ENCODE data around the gene ZNF106.

Gene ZNF106

GRCh38 chr15:42457445-42458442 lies 33.2 kb downstream of the ZNF106 start:
- no peak overlapping the region for H2AK5ac ChIP-seq (ENCODE audit: low read length)
- peak overlapping the region; percentile 15 for H3K4me2 ChIP-seq (ENCODE audit: low read length)
- no peak overlapping the region for H2BK120ac ChIP-seq (ENCODE audit: insufficient read depth, low read length, poor library complexity)
- WGBS (ENCODE audit: extremely low coverage, insufficient coverage, insufficient read length), result no CpG with 5 or more reads among the region's 8 CpGs
- no peak overlapping the region for H4K12ac ChIP-seq (ENCODE audit: low read depth, low read length)
- no peak overlapping the region for H4K8ac ChIP-seq (ENCODE audit: low read depth, low read length)
- no peaks in the 10 kb centered on the region for H3K27me3 ChIP-seq (ENCODE audit: insufficient read depth, low read length)
- H3K23ac ChIP-seq (ENCODE audit: low read length), result no peak overlapping the region
- no peak overlapping the region for H2AFZ ChIP-seq (ENCODE audit: insufficient read depth, low read length, poor library complexity)
- no peaks in the 10 kb centered on the region for H3K79me1 ChIP-seq (ENCODE audit: low read length)
- peaks cover 0 to 6% of the 10 kb centered on the region in 2 experiments for H3K4me1 ChIP-seq (ENCODE audit: control insufficient read depth in 1 of 2, insufficient read depth in 2 of 2, low read length in 2 of 2)
- H3K27ac ChIP-seq (ENCODE audit: low read depth, low read length), result peak overlapping the region; percentile 44
- no peak overlapping the region for H2BK12ac ChIP-seq (ENCODE audit: low read length)
- H3K36me3 ChIP-seq (ENCODE audit: control insufficient read depth in 1 of 2, insufficient read depth in 2 of 2, low read length in 2 of 2), result no peaks in the 10 kb centered on the region
- H3K14ac ChIP-seq (ENCODE audit: low read length), result no peak overlapping the region
- H2BK5ac ChIP-seq (ENCODE audit: low read depth, low read length, poor library complexity), result no peak overlapping the region
- no peak overlapping the region for H3K9ac ChIP-seq (ENCODE audit: low read length)
- no peak overlapping the region for H3K18ac ChIP-seq (ENCODE audit: low read length)
- H3K4me3 ChIP-seq (ENCODE audit: low read depth, low read length), result no peak overlapping the region
- DNase-seq, result peak in 1 of 2 donors; percentile 18
- H3K79me2 ChIP-seq (ENCODE audit: control insufficient read depth, insufficient read depth, low read length, poor library complexity), result no peaks in the 10 kb centered on the region
- no peak overlapping the region for H4K91ac ChIP-seq (ENCODE audit: low read depth, low read length)
- H3K4ac ChIP-seq (ENCODE audit: low read depth, low read length), result no peak overlapping the region
- H3K9me3 ChIP-seq (ENCODE audit: insufficient read depth, low read depth, low read length), result no peaks in the 10 kb centered on the region

- no peaks in the 10 kb centered on the region for H3K79me1 ChIP-seq (ENCODE audit: low read length)
- H4K91ac ChIP-seq (ENCODE audit: low read depth, low read length), result no peak overlapping the region
- H4K12ac ChIP-seq (ENCODE audit: low read depth, low read length), result no peak overlapping the region
- peaks cover 0 to 6% of the 10 kb centered on the region in 2 experiments for H3K4me1 ChIP-seq (ENCODE audit: control insufficient read depth in 1 of 2, insufficient read depth in 2 of 2, low read length in 2 of 2)
- no peak overlapping the region for H3K9ac ChIP-seq (ENCODE audit: low read length)
- no peak overlapping the region for H3K4me3 ChIP-seq (ENCODE audit: low read depth, low read length)
- no peaks in the 10 kb centered on the region for H3K79me2 ChIP-seq (ENCODE audit: control insufficient read depth, insufficient read depth, low read length, poor library complexity)
- no peaks in the 10 kb centered on the region for H3K9me3 ChIP-seq (ENCODE audit: insufficient read depth, low read depth, low read length)
- no CpG with 5 or more reads among the region's 3 CpGs for WGBS (ENCODE audit: extremely low coverage, insufficient coverage, insufficient read length)
- no peak overlapping the region for H3K4me2 ChIP-seq (ENCODE audit: low read length)
- no peak overlapping the region for H2AK5ac ChIP-seq (ENCODE audit: low read length)
- no peak overlapping the region for H2BK12ac ChIP-seq (ENCODE audit: low read length)
- H2BK120ac ChIP-seq (ENCODE audit: insufficient read depth, low read length, poor library complexity), result no peak overlapping the region
- no peak overlapping the region for H2AFZ ChIP-seq (ENCODE audit: insufficient read depth, low read length, poor library complexity)
- H2BK5ac ChIP-seq (ENCODE audit: low read depth, low read length, poor library complexity), result no peak overlapping the region
- no peak for DNase-seq
- no peak overlapping the region for H3K23ac ChIP-seq (ENCODE audit: low read length)
- no peak overlapping the region for H4K8ac ChIP-seq (ENCODE audit: low read depth, low read length)
- H3K27ac ChIP-seq (ENCODE audit: low read depth, low read length), result no peak overlapping the region
- no peak overlapping the region for H3K14ac ChIP-seq (ENCODE audit: low read length)
- no peak overlapping the region for H3K18ac ChIP-seq (ENCODE audit: low read length)
- no peaks in the 10 kb centered on the region for H3K36me3 ChIP-seq (ENCODE audit: control insufficient read depth in 1 of 2, insufficient read depth in 2 of 2, low read length in 2 of 2)
- H3K27me3 ChIP-seq (ENCODE audit: insufficient read depth, low read length), result no peaks in the 10 kb centered on the region
- no peak overlapping the region for H3K4ac ChIP-seq (ENCODE audit: low read depth, low read length)
Observed at GRCh38 chr15:42456971-42457370, 34.0 kb downstream of the ZNF106 start.

- H2BK5ac ChIP-seq (ENCODE audit: low read depth, low read length, poor library complexity), result no peak overlapping the region
- H2AK5ac ChIP-seq (ENCODE audit: low read length), result no peak overlapping the region
- H3K23ac ChIP-seq (ENCODE audit: low read length), result no peak overlapping the region
- no peak overlapping the region for H3K4me3 ChIP-seq (ENCODE audit: low read depth, low read length)
- no peak overlapping the region for H3K27ac ChIP-seq (ENCODE audit: low read depth, low read length)
- H3K36me3 ChIP-seq (ENCODE audit: control insufficient read depth in 1 of 2, insufficient read depth in 2 of 2, low read length in 2 of 2), result peaks cover 0 to 2% of the 10 kb centered on the region in 2 experiments
- H3K14ac ChIP-seq (ENCODE audit: low read length), result no peak overlapping the region
- no peak overlapping the region for H3K4ac ChIP-seq (ENCODE audit: low read depth, low read length)
- no peak overlapping the region for H2BK120ac ChIP-seq (ENCODE audit: insufficient read depth, low read length, poor library complexity)
- DNase-seq, result no peak
- no peaks in the 10 kb centered on the region for H3K9me3 ChIP-seq (ENCODE audit: insufficient read depth, low read depth, low read length)
- no peak overlapping the region for H3K9ac ChIP-seq (ENCODE audit: low read length)
- H4K12ac ChIP-seq (ENCODE audit: low read depth, low read length), result no peak overlapping the region
- no peak overlapping the region for H3K18ac ChIP-seq (ENCODE audit: low read length)
- H3K4me2 ChIP-seq (ENCODE audit: low read length), result no peak overlapping the region
- H2BK12ac ChIP-seq (ENCODE audit: low read length), result no peak overlapping the region
- no peaks in the 10 kb centered on the region for H3K27me3 ChIP-seq (ENCODE audit: insufficient read depth, low read length)
- no peaks in the 10 kb centered on the region for H3K79me1 ChIP-seq (ENCODE audit: low read length)
- no peak overlapping the region for H4K8ac ChIP-seq (ENCODE audit: low read depth, low read length)
- H3K4me1 ChIP-seq (ENCODE audit: control insufficient read depth in 1 of 2, insufficient read depth in 2 of 2, low read length in 2 of 2), result peaks cover 0 to 6% of the 10 kb centered on the region in 2 experiments
- no peak overlapping the region for H2AFZ ChIP-seq (ENCODE audit: insufficient read depth, low read length, poor library complexity)
- H4K91ac ChIP-seq (ENCODE audit: low read depth, low read length), result no peak overlapping the region
- H3K79me2 ChIP-seq (ENCODE audit: control insufficient read depth, insufficient read depth, low read length, poor library complexity), result no peaks in the 10 kb centered on the region
Observed at GRCh38 chr15:42456531-42456930, 34.4 kb downstream of the ZNF106 start.

- Histone ChIP-seq H4K12ac (ENCODE audit: low read depth, low read length) (no peak overlapping the region), H3K4me3 (ENCODE audit: low read depth, low read length) (no peak overlapping the region), H2AFZ (ENCODE audit: insufficient read depth, low read length, poor library complexity) (no peak overlapping the region), H3K4me1 (ENCODE audit: control insufficient read depth in 1 of 2, insufficient read depth in 2 of 2, low read length in 2 of 2) (peaks cover 0 to 6% of the 10 kb centered on the region in 2 experiments), H3K14ac (ENCODE audit: low read length) (no peak overlapping the region), H4K91ac (ENCODE audit: low read depth, low read length) (no peak overlapping the region), H3K27ac (ENCODE audit: low read depth, low read length) (no peak overlapping the region), H2BK120ac (ENCODE audit: insufficient read depth, low read length, poor library complexity) (no peak overlapping the region), H3K79me1 (ENCODE audit: low read length) (no peaks in the 10 kb centered on the region), H3K9ac (ENCODE audit: low read length) (no peak overlapping the region), H3K36me3 (ENCODE audit: control insufficient read depth in 1 of 2, insufficient read depth in 2 of 2, low read length in 2 of 2) (peaks cover 2 to 16% of the 10 kb centered on the region in 2 experiments), H3K27me3 (ENCODE audit: insufficient read depth, low read length) (no peaks in the 10 kb centered on the region), H4K8ac (ENCODE audit: low read depth, low read length) (no peak overlapping the region), H3K9me3 (ENCODE audit: insufficient read depth, low read depth, low read length) (no peaks in the 10 kb centered on the region), H3K4ac (ENCODE audit: low read depth, low read length) (no peak overlapping the region), H3K4me2 (ENCODE audit: low read length) (no peak overlapping the region), H2BK12ac (ENCODE audit: low read length) (no peak overlapping the region), H3K79me2 (ENCODE audit: control insufficient read depth, insufficient read depth, low read length, poor library complexity) (no peaks in the 10 kb centered on the region), H2AK5ac (ENCODE audit: low read length) (no peak overlapping the region), H2BK5ac (ENCODE audit: low read depth, low read length, poor library complexity) (no peak overlapping the region), H3K18ac (ENCODE audit: low read length) (no peak overlapping the region), H3K23ac (ENCODE audit: low read length) (no peak overlapping the region)
- no peak for DNase-seq
- no CpG with 5 or more reads among the region's 3 CpGs for WGBS (ENCODE audit: extremely low coverage, insufficient coverage, insufficient read length)
Observed at GRCh38 chr15:42453826-42454225, 37.1 kb downstream of the ZNF106 start.

Measured in trophoblast cell (in vitro differentiated cells and primary cell).